H9 (cell line): ENCODE data around the gene PLS1. TPM values are rescaled to one million over a fixed set of nuclear protein-coding genes. Genes with fewer than 3 reads are reported as not detected.

Experiments used
- DNase-seq: peaks from one replicate; pipeline ENCODE4 v3.0.0-alpha.2; 2017
- H2AFZ ChIP-seq: one replicate; pipeline ENCODE4 v1.6.1; 2013; ENCODE audit warnings: mild to moderate bottlenecking, low read length, control low read depth, moderate library complexity
- H2AK5ac ChIP-seq: 2 replicates; pipeline ENCODE4 v1.6.1; 2013; ENCODE audit warnings: low read length, control low read depth, mixed read lengths; ENCODE audit not compliant: insufficient read length
- H2BK120ac ChIP-seq: one replicate; pipeline ENCODE4 v1.6.1; 2013; ENCODE audit warnings: low read depth, mild to moderate bottlenecking, low read length, control low read depth, inconsistent platforms; ENCODE audit not compliant: poor library complexity, severe bottlenecking
- H2BK12ac ChIP-seq: 2 replicates; pipeline ENCODE4 v1.6.1; 2013; ENCODE audit warnings: low read length, control low read depth, mixed read lengths, low read depth; ENCODE audit not compliant: insufficient read length
- H2BK15ac ChIP-seq: 2 replicates; pipeline ENCODE4 v1.6.1; 2013; ENCODE audit warnings: low read depth, low read length, control low read depth
- H2BK20ac ChIP-seq: one replicate; pipeline ENCODE4 v1.6.1; 2013; ENCODE audit warnings: low read depth, mild to moderate bottlenecking, low read length, control low read depth, inconsistent platforms; ENCODE audit not compliant: poor library complexity, severe bottlenecking
- H2BK5ac ChIP-seq: 2 replicates; pipeline ENCODE4 v1.6.1; 2013; ENCODE audit warnings: low read length, control low read depth, mixed read lengths; ENCODE audit not compliant: insufficient read length
- H3K14ac ChIP-seq: 2 replicates; pipeline ENCODE4 v1.6.1; 2013; ENCODE audit warnings: low read length, control low read depth; ENCODE audit not compliant: insufficient read depth
- H3K18ac ChIP-seq: 2 replicates; pipeline ENCODE4 v1.6.1; 2013; ENCODE audit warnings: low read depth, mild to moderate bottlenecking, mixed read lengths, low read length, control low read depth; ENCODE audit not compliant: insufficient read length
- H3K23ac ChIP-seq: 2 replicates; pipeline ENCODE4 v1.6.1; 2013; ENCODE audit warnings: low read length, control low read depth, mixed read lengths, low read depth; ENCODE audit not compliant: insufficient read length
- H3K23me2 ChIP-seq: 2 replicates; pipeline ENCODE4 v1.6.1; 2013; ENCODE audit warnings: low read depth, mild to moderate bottlenecking, mixed read lengths, low read length, control low read depth; ENCODE audit not compliant: insufficient read length, poor library complexity, severe bottlenecking
- H3K27ac ChIP-seq: 2 replicates; pipeline ENCODE4 v1.5.1; 2013; ENCODE audit warnings: low read length, control low read depth, mixed read lengths, low read depth; ENCODE audit not compliant: insufficient read length
- H3K27me3 ChIP-seq: 2 replicates; pipeline ENCODE4 v1.6.1; 2013; ENCODE audit warnings: low read length, control low read depth, inconsistent platforms; ENCODE audit not compliant: insufficient read depth
- H3K4ac ChIP-seq: 2 replicates; pipeline ENCODE4 v1.6.1; 2013; ENCODE audit warnings: low read depth, mild to moderate bottlenecking, control low read depth, inconsistent platforms, low read length, moderate library complexity
- H3K4me1 ChIP-seq: 2 replicates; pipeline ENCODE4 v1.6.1; 2013; ENCODE audit warnings: low read length, control low read depth, inconsistent platforms; ENCODE audit not compliant: insufficient read depth
- H3K4me2 ChIP-seq: 2 replicates; pipeline ENCODE4 v1.6.1; 2013; ENCODE audit warnings: low read length, control low read depth, mixed read lengths; ENCODE audit not compliant: insufficient read length, insufficient read depth
- H3K56ac ChIP-seq: 2 replicates; pipeline ENCODE4 v1.6.1; 2013; ENCODE audit warnings: low read depth, mild to moderate bottlenecking, mixed read lengths, low read length, control low read depth; ENCODE audit not compliant: insufficient read length
- H3K79me1 ChIP-seq: 2 replicates; pipeline ENCODE4 v1.6.1; 2013; ENCODE audit warnings: low read depth, mild to moderate bottlenecking, moderate library complexity, low read length, control low read depth, inconsistent platforms; ENCODE audit not compliant: insufficient read depth, poor library complexity, severe bottlenecking
- H3K79me2 ChIP-seq: 2 replicates; pipeline ENCODE4 v1.6.1; 2013; ENCODE audit warnings: low read length, control low read depth, inconsistent platforms; ENCODE audit not compliant: insufficient read depth
- H3K9ac ChIP-seq: 2 replicates; pipeline ENCODE4 v1.6.1; 2013; ENCODE audit warnings: low read length, control low read depth, mixed read lengths; ENCODE audit not compliant: insufficient read length; ENCODE audit errors: extremely low read depth
- H3K9me3 ChIP-seq: one replicate; pipeline ENCODE4 v1.6.1; 2013; ENCODE audit warnings: low read depth, low read length, inconsistent platforms; ENCODE audit not compliant: control insufficient read depth
- H3T11ph ChIP-seq: one replicate; pipeline ENCODE4 v1.6.1; 2013; ENCODE audit warnings: mild to moderate bottlenecking, low read length, control low read depth, inconsistent platforms
- H4K20me1 ChIP-seq: one replicate; pipeline ENCODE4 v1.6.1; 2013; ENCODE audit not compliant: control insufficient read depth, insufficient read length, insufficient read depth
- H4K5ac ChIP-seq: 2 replicates; pipeline ENCODE4 v1.6.1; 2013; ENCODE audit warnings: low read depth, mild to moderate bottlenecking, mixed read lengths, low read length, control low read depth; ENCODE audit not compliant: insufficient read length
- H4K8ac ChIP-seq: replicated peaks from 2 replicates; pipeline ENCODE4 v1.6.1; 2013; ENCODE audit warnings: low read length, control low read depth, mixed read lengths, low read depth; ENCODE audit not compliant: insufficient read length
- H4K91ac ChIP-seq: 2 replicates; pipeline ENCODE4 v1.6.1; 2013; ENCODE audit warnings: low read depth, mild to moderate bottlenecking, moderate library complexity, mixed read lengths, low read length, control low read depth; ENCODE audit not compliant: insufficient read length
- H3K27ac Mint-ChIP-seq, 3 experiments: 2 replicates in 2 of 3; 3 replicates in 1 of 3; pipeline ENCODE4 v1.8.0; 2020 to 2021; ENCODE audit warnings: mixed read lengths in 3 of 3, mild to moderate bottlenecking in 1 of 3, moderate library complexity in 1 of 3
- H3K27me3 Mint-ChIP-seq: 2 replicates; pipeline ENCODE4 v1.8.0; 2021; ENCODE audit warnings: low read depth, mild to moderate bottlenecking, moderate library complexity, mixed read lengths
- H3K36me3 Mint-ChIP-seq, 3 experiments: 2 replicates in 2 of 3; 3 replicates in 1 of 3; pipeline ENCODE4 v1.8.0; 2020 to 2021; ENCODE audit warnings: low read depth in 3 of 3, mixed read lengths in 3 of 3; ENCODE audit not compliant: insufficient read depth in 1 of 3
- H3K4me1 Mint-ChIP-seq, 2 experiments: 2 replicates each; pipeline ENCODE4 v1.8.0; 2020; ENCODE audit warnings: mixed read lengths in 2 of 2
- H3K4me3 Mint-ChIP-seq, 2 experiments: 2 replicates in 1 of 2; 3 replicates in 1 of 2; pipeline ENCODE4 v1.8.0; 2020 to 2021; ENCODE audit warnings: mild to moderate bottlenecking in 2 of 2, mixed read lengths in 2 of 2, moderate library complexity in 1 of 2
- H3K9me3 Mint-ChIP-seq, 2 experiments: 2 replicates in 1 of 2; 3 replicates in 1 of 2; pipeline ENCODE4 v1.8.0; 2020; ENCODE audit warnings: mild to moderate bottlenecking in 2 of 2, mixed read lengths in 2 of 2, moderate library complexity in 1 of 2
- CTCF ChIP-seq: fragments of 200-600 bp; sonication (generic); conservative IDR thresholded peaks from 3 replicates; pipeline ENCODE4 v1.8.0; 2021; ENCODE audit warnings: antibody characterized with exemption, mild to moderate bottlenecking
- total RNA-seq: library from RNA; stranded (reverse); gene quantifications from 2 replicates; pipeline ENCODE4 v1.2.1, GENCODE V29; 2021

The PLS1 gene
- total RNA-seq, 1 experiment from 2014 or later: 20.4 TPM

- Histone ChIP-seq H2AFZ (no peak overlapping the region), H3K23me2 (peaks cover 5% of the 10 kb centered on the region), H2BK15ac (no peak overlapping the region), H3K14ac (no peak overlapping the region), H3K9ac (no peak overlapping the region), H3K27ac (no peak overlapping the region), H2BK5ac (no peak overlapping the region), H4K5ac (no peak overlapping the region), H2AK5ac (no peak overlapping the region), H3K56ac (no peak overlapping the region), H4K20me1 (no peaks in the 10 kb centered on the region), H3K4ac (no peak overlapping the region), H3K23ac (no peak overlapping the region), H2BK120ac (no peak overlapping the region), H3K9me3 (no peaks in the 10 kb centered on the region), H3K79me2 (peaks cover 11% of the 10 kb centered on the region; the same call in 1 of the 2 replicates), H3K4me2 (no peak overlapping the region), H3K18ac (no peak overlapping the region), H4K91ac (no peak overlapping the region), H3T11ph (no peak overlapping the region), H3K4me1 (peaks cover 3% of the 10 kb centered on the region; the same call in 1 of the 2 replicates), H3K27me3 (no peaks in the 10 kb centered on the region), H3K79me1 (peaks cover 6% of the 10 kb centered on the region), H2BK12ac (no peak overlapping the region), H4K8ac (no peak overlapping the region), H2BK20ac (no peak overlapping the region)
- H3K27ac Mint-ChIP-seq: no peak overlapping the region
- no peaks in the 10 kb centered on the region for H3K27me3 Mint-ChIP-seq
- H3K9me3 Mint-ChIP-seq: no peaks in the 10 kb centered on the region
- DNase-seq: no peak
- no peak for TF ChIP-seq CTCF
- peak overlapping the region; percentile 92 to 94 for H3K4me3 Mint-ChIP-seq
- peaks cover 33 to 34% of the 10 kb centered on the region in 2 experiments for H3K4me1 Mint-ChIP-seq
- peaks cover 0 to 4% (median 3%) of the 10 kb centered on the region in 3 experiments; a peak in 2 of 7 replicates for H3K36me3 Mint-ChIP-seq
Measured at GRCh38 chr3:142576792-142577191, 19.4 kb upstream of the PLS1 start.
